GM21717 (cell line): ENCODE results near the gene CCDC73.
A peak's percentile ranks its signal among the peaks of the same experiment; 100 is the strongest.
"Not testable (repeated sequence)": the region's sequence is repeated elsewhere in the genome, so short reads cannot be mapped to it uniquely, and the experiment has no call there.

Experiments used
- ATAC-seq: cut with Tn5 transposase; IDR thresholded peaks from one replicate; pipeline ENCODE4 v1.9.1; 2021; ENCODE audit warnings: mild to moderate bottlenecking, moderate library complexity; ENCODE audit not compliant: unreplicated experiment

CCDC73 gene

DNA sequence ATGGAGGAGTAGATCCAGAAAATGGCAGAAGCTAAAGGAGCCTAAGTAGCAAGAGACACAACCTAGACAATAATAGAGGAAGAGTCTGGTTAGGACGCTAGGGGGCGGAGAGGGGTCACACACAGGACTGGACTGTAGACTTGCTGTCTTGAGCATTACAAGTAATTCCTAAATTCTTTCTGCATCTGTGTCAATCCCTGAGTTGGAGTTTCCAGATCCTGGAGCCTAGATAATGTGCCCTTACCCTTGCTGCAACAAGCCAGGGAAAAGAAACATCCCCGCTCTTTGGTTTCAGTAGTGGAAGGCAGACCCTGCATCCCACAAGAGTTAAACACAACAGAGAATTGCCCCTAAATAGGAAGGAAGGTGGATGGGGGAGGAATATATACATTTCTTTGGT, 14.9 kb upstream of the CCDC73 start:
- ATAC-seq: peak; percentile 91

DNA sequence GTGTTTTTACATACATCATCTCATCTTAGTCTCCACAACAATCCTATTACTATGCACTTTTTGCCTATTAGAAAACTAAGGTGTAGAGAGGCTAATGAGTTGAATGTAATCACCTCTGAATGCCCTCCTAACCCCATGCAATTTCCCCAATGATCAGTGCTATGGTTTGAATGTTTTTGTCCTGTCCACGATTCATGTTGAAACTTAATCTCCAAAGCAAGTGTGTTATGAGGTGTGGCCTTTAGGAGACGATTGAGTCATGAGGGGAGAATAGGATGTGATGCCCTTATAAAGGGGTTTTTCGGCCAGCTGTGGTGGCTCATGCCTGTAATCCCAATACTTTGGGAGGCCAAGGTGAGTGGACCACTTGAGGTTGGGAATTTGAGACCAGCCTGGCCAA, 2.0 kb upstream of the CCDC73 start:
- no peak for ATAC-seq

- peak; percentile 82 for ATAC-seq
Observed at GRCh38 chr11:32792948-32793475, 1.4 kb downstream of the CCDC73 start.

- ATAC-seq: peak; percentile 32
Observed at GRCh38 chr11:32792111-32792947, 2.1 kb downstream of the CCDC73 start.

DNA sequence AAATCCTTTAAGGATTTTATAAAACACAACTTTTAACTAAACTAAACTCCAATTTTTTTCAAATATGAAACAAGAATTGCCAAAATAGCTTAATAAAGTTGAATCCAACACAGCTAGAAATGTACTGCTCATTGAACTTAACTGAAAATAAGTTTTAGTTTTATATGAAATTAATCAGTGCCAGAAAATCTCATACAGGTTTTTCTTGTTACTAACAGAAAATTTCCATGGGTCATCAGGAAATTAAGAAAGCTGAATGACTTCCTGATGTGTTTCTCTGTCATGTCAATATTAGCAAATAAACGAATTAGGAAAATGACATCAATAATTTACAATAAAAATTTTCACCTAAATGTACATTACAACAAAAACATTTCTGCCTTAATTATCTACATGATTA, 3.5 kb downstream of the CCDC73 start:
- ATAC-seq: no peak

- ATAC-seq: no peak
Observed at GRCh38 chr11:32786811-32787210, 7.7 kb downstream of the CCDC73 start.

GRCh38 chr11:32785262-32785661, 9.2 kb downstream of the CCDC73 start:
- no peak for ATAC-seq

GRCh38 chr11:32781721-32782120, 12.7 kb downstream of the CCDC73 start:
- ATAC-seq: no peak

DNA sequence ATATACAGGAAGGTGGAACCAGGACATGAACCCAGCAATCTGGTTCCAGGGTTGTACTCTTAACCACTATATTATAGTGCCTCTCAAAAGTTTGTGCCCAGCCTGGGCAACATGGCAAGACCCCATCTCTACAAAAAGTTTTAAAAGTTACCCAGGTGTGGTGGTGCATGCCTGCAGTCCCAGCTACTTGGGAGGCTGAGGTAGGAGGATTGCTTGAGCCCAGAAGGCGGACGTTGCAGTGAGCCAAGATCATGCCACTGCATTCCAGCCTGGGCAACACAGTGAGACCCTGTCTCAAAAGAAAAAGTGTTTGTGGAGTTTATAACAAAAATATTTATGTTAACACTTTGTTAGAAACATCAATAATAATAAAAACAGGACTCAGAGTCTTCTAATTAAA, 13.6 kb downstream of the CCDC73 start:
- not testable (repeated sequence) for ATAC-seq

DNA sequence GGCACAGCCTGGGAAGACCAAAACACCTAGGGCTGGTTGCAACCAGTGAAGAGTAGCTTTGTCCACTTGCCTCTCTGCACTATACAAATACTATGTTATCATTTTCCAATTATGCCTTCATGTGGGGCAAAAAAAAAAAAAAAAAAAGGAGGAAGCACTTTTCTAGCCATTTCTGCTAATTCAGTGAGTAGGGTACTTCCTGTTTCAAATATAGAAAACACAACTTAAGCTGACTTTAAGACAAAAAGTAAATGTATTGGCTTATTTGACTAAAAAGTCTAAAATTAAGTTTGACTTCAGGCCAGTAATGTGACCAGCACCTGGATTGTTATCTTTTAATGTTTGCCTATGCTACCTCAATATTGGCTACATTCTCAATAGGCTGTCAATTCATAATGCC, 15.3 kb downstream of the CCDC73 start:
- ATAC-seq: no peak

GRCh38 chr11:32775908-32776307, 18.6 kb downstream of the CCDC73 start:
- no peak for ATAC-seq

- ATAC-seq: no peak
Observed at GRCh38 chr11:32774081-32774480, 20.4 kb downstream of the CCDC73 start.

GRCh38 chr11:32772731-32773130, 21.7 kb downstream of the CCDC73 start:
- ATAC-seq: no peak

DNA sequence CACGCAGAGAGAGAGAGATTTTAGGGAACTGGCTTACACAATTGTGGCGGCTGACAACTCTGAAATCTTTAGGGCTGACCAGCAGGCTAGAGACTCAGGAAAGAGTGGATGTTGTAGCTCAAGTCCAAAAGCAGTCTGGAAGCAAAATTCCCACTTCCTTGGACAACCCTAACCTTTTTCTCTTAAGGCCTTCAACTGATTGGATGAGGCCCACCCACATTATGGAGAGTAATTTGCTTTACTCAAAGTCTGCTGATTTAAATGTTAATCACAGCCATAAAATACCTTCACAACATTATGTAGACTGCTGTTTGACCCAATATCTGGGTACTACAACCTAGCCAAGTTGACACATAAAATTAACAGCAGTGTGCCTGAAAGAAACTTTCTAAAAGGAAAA, 32.7 kb downstream of the CCDC73 start:
- not testable (repeated sequence) for ATAC-seq

DNA sequence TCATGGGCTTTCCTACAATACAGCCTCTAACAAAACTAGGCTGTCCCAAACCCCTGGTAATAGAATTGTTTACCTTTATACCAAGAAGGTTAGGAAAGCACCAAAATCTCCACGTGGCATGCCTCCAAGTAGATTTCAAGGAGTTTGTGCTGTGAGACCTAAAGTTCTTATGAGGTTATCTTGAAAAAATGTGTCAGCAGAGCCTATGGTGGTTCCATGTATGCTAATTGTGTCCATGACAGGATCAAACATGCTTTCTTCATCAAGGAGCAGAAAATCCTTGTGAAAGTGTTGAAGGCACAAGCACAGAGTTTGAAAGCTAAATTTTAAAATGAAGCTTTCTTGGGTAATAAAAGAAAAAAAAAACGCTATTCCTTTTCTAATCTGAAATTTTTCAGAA, 36.2 kb downstream of the CCDC73 start:
- no peak for ATAC-seq

DNA sequence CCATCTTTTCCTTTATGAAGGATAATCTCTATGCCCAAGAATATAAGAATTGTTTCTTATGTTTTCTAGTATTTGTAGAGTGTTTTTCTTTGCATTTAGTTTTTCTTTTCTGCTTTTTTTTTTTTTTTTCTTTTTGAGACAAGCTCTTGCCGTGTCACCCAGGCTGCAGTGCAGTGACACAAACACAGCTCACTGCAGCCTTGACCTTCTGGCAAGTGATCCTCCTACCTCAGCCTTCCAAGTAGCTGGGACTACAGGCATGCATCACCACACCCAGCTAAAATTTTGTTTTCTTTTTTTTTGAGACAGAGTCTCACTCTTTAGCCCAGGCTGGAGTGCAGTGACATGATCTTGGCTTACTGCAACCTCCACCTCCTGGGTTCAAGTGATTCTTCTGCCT, 41.3 kb downstream of the CCDC73 start:
- ATAC-seq: not testable (repeated sequence)

DNA sequence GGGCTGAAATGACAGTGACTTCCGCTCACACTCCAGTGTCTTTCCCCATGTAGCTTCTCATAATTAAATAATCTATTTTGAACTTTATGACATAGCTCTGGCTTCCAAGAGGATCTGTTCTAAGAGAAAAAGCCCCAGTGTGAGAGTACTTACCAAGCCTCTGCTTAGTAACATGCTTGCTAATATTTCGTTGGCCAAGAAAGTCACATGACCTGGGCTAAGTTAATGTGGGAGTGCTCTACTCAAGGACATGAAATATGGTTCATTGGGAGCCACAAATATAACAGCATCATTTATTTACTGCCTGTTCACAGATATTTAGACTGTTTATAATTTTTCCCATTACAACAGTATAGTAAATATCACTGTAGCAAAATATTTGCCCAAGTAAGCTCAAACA, 42.5 kb downstream of the CCDC73 start:
- ATAC-seq: no peak

DNA sequence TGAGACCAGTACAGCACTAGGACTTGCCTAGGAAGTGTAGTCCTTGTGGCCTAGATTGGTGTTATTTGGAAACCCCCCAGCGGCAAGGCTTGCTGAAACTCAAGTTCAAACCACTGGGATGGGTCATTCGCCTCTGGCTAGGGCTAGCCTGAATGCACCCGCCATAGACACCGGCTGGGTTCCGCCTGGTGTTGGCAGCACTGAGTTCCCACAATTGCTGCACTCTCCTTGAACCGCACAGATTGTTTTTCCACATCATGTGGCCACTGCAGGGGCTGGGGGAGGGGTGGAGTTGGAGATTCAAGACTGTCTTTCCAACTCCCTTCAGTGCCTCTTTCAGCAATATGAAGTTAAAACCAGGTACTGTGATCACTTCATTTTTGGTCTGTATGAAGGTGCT, 43.1 kb downstream of the CCDC73 start:
- ATAC-seq: no peak

DNA sequence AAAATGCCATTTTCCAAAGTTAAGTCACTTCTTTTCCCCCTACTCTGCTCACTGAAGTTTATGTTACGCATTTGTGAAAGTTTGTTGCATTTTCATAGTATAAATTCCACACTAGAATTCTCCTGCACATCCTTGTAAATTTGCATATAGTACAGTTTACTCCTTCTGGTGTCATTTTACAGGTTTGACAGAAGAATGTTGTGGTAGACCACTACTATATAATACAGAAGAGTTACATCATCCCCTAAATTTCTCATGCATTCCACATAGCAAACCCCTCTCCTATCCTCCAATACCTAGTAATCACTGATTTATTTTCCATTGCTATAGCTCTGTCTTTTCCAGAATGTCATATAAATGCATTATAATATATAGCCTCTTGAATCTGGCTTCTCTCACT, 64.5 kb downstream of the CCDC73 start:
- ATAC-seq: no peak

GRCh38 chr11:32723332-32723731, 71.1 kb downstream of the CCDC73 start:
- no peak for ATAC-seq

- no peak for ATAC-seq
Observed at GRCh38 chr11:32722255-32722654, 72.2 kb downstream of the CCDC73 start.

- ATAC-seq: no peak
Observed at GRCh38 chr11:32713496-32713895, 81.0 kb downstream of the CCDC73 start.

DNA sequence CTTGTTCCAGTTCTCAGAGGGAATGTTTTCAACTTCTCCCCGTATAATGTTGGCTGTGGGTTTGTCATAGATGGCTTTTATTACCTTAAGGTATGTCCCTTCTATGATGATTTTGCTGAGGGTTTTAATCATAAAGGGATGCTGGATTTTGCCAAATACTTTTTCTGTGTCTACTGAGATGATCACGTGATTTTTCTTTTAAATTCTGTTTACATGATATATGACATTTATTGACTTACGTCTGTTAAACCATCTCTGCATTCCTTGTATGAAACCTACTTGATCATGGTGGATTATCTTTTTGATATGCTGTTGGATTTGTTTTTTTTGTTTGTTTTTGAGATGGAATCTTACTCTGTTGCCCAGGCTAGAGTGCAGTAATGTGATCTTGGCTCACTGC, 85.5 kb downstream of the CCDC73 start:
- not testable (repeated sequence) for ATAC-seq
